H1 (cell line): ENCODE data around the gene MTNR1A. TPM values are rescaled to one million over a fixed set of nuclear protein-coding genes. Genes with fewer than 3 reads are reported as not detected.

Experiments
- CTCF ChIA-PET: fragments of 300-600 bp; sonication (Branson Sonifier 250); formaldehyde crosslinking; loops from one replicate; lab custom pipeline; 2021; ENCODE audit not compliant: partially characterized antibody; lab: Charles Lee
- POLR2A ChIA-PET: fragments of 300-600 bp; sonication (Branson Sonifier 250); formaldehyde crosslinking; loops from one replicate; lab custom pipeline; 2021; ENCODE audit warnings: inconsistent platforms; ENCODE audit not compliant: partially characterized antibody; lab: Charles Lee
- DNase-seq, 2 experiments: peaks; one replicate each; pipeline versions ENCODE4 v3.0.0 to v3.0.0-alpha.2; 2010 to 2022; ENCODE audit warnings: low spot score in 2 of 2, low read depth in 1 of 2, mixed read lengths in 1 of 2
- FAIRE-seq: peaks from 2 replicates; lab custom pipeline; 2011; peaks lifted over from hg19 to GRCh38; lab: Jason Lieb, UNC
- H2AFZ ChIP-seq: 2 replicates; pipeline ENCODE4 v1.8.1; 2012; ENCODE audit warnings: low read length, inconsistent platforms
- H2AK5ac ChIP-seq: 2 replicates; pipeline ENCODE4 v1.6.1; 2013; ENCODE audit warnings: low read depth, low read length
- H2BK120ac ChIP-seq: replicated peaks from 2 replicates; pipeline ENCODE3; 2013; ENCODE audit warnings: low read depth, low read length, inconsistent platforms
- H2BK12ac ChIP-seq: 2 replicates; pipeline ENCODE4 v1.6.1; 2013; ENCODE audit warnings: low read depth, low read length
- H2BK15ac ChIP-seq: 2 replicates; pipeline ENCODE4 v1.6.1; 2013; ENCODE audit warnings: low read length
- H2BK20ac ChIP-seq: 2 replicates; pipeline ENCODE4 v1.6.1; 2013; ENCODE audit warnings: low read length
- H2BK5ac ChIP-seq: 2 replicates; pipeline ENCODE4 v1.6.1; 2013; ENCODE audit warnings: low read depth, low read length
- H3K14ac ChIP-seq: 2 replicates; pipeline ENCODE4 v1.6.1; 2013; ENCODE audit warnings: inconsistent platforms; ENCODE audit not compliant: insufficient read length
- H3K18ac ChIP-seq: 2 replicates; pipeline ENCODE4 v1.6.1; 2013; ENCODE audit warnings: low read length; ENCODE audit errors: extremely low read depth
- H3K23ac ChIP-seq: 2 replicates; pipeline ENCODE4 v1.6.1; 2013; ENCODE audit warnings: inconsistent platforms; ENCODE audit not compliant: insufficient read length
- H3K23me2 ChIP-seq: 2 replicates; pipeline ENCODE4 v1.6.1; 2013; ENCODE audit warnings: low read depth, low read length
- H3K27ac ChIP-seq: 2 replicates; pipeline ENCODE4 v1.6.1; 2011; ENCODE audit warnings: low read depth, low read length, inconsistent platforms
- H3K27me3 ChIP-seq, 4 experiments: replicated peaks in 1 of 4; 1 replicate in 1 of 4; 2 replicates in 3 of 4; pipeline versions ENCODE4 v1.6.1 to v1.8.1; 2011 to 2013; ENCODE audit warnings: low read length in 3 of 4, mild to moderate bottlenecking in 3 of 4, inconsistent platforms in 2 of 4, mixed read lengths in 2 of 4, moderate library complexity in 1 of 4; ENCODE audit not compliant: control insufficient read depth in 3 of 4, insufficient read depth in 3 of 4; ENCODE audit errors: extremely low read depth in 1 of 4
- H3K36me3 ChIP-seq, 4 experiments: 2 replicates each; pipeline versions ENCODE4 v1.6.1 to v1.8.1; 2011 to 2013; ENCODE audit warnings: mild to moderate bottlenecking in 4 of 4, low read length in 3 of 4, moderate library complexity in 2 of 4, control low read depth in 1 of 4, inconsistent platforms in 1 of 4; ENCODE audit not compliant: insufficient read depth in 4 of 4, control insufficient read depth in 2 of 4
- H3K4ac ChIP-seq: replicated peaks from 2 replicates; pipeline ENCODE3; 2013; ENCODE audit warnings: low read length, low read depth, mixed read lengths, inconsistent platforms; ENCODE audit not compliant: insufficient read length
- H3K4me1 ChIP-seq, 4 experiments: replicated peaks in 1 of 4; 1 replicate in 1 of 4; 2 replicates in 3 of 4; pipeline versions ENCODE4 v1.6.1 to v1.8.1; 2011 to 2013; ENCODE audit warnings: low read length in 3 of 4, inconsistent platforms in 2 of 4, mixed read lengths in 1 of 4; ENCODE audit not compliant: insufficient read depth in 4 of 4, control insufficient read depth in 3 of 4
- H3K4me2 ChIP-seq, 2 experiments: 2 replicates each; pipeline versions ENCODE4 v1.6.1 to v1.8.1; 2011 to 2013; ENCODE audit warnings: low read depth in 2 of 2, low read length in 2 of 2, control low read depth in 1 of 2, inconsistent platforms in 1 of 2, mild to moderate bottlenecking in 1 of 2; ENCODE audit not compliant: insufficient read depth in 1 of 2
- H3K4me3 ChIP-seq, 4 experiments: fragments of 200-600, 300-600 bp in 1 of 4; sonication (generic), shearing (Covaris generic), sonication (Bioruptor Twin) in 1 of 4; 2 replicates each; pipeline versions ENCODE4 v1.5.1 to v1.8.1; 2011 to 2016; ENCODE audit warnings: low read length in 4 of 4, low read depth in 3 of 4, control low read depth in 2 of 4, inconsistent platforms in 2 of 4, mild to moderate bottlenecking in 2 of 4, mixed read lengths in 1 of 4, moderate library complexity in 1 of 4; ENCODE audit not compliant: insufficient read depth in 2 of 4; ENCODE audit errors: extremely low read depth in 1 of 4
- H3K56ac ChIP-seq: replicated peaks from 2 replicates; pipeline ENCODE3; 2013; ENCODE audit warnings: low read depth, mild to moderate bottlenecking, mixed read lengths, low read length, inconsistent platforms; ENCODE audit not compliant: insufficient read length
- H3K79me1 ChIP-seq: 2 replicates; pipeline ENCODE4 v1.6.1; 2013; ENCODE audit warnings: low read depth, low read length, control low read depth
- H3K79me2 ChIP-seq, 2 experiments: 2 replicates each; pipeline versions ENCODE4 v1.6.1 to v1.8.1; 2012 to 2013; ENCODE audit warnings: low read length in 2 of 2, mild to moderate bottlenecking in 2 of 2, inconsistent platforms in 1 of 2; ENCODE audit not compliant: insufficient read depth in 2 of 2, control insufficient read depth in 1 of 2
- H3K9ac ChIP-seq, 4 experiments: replicated peaks in 1 of 4; 1 replicate in 1 of 4; 2 replicates in 3 of 4; pipeline versions ENCODE4 v1.6.1 to v1.8.1; 2011 to 2013; ENCODE audit warnings: low read depth in 3 of 4, low read length in 3 of 4, control low read depth in 2 of 4, mild to moderate bottlenecking in 2 of 4, moderate library complexity in 2 of 4, inconsistent platforms in 1 of 4; ENCODE audit errors: extremely low read depth in 1 of 4
- H3K9me3 ChIP-seq, 2 experiments: 2 replicates each; pipeline versions ENCODE4 v1.6.1 to v1.8.1; 2012 to 2013; ENCODE audit warnings: mild to moderate bottlenecking in 2 of 2, moderate library complexity in 2 of 2, control low read depth in 1 of 2, inconsistent platforms in 1 of 2, low read depth in 1 of 2, low read length in 1 of 2, mixed read lengths in 1 of 2; ENCODE audit not compliant: insufficient read depth in 2 of 2
- H4K20me1 ChIP-seq, 2 experiments: replicated peaks in 1 of 2; 2 replicates each; pipeline versions ENCODE3 to v1.8.1; 2011 to 2013; ENCODE audit warnings: inconsistent platforms in 2 of 2, low read length in 2 of 2, mild to moderate bottlenecking in 1 of 2; ENCODE audit not compliant: insufficient read depth in 2 of 2, control insufficient read depth in 1 of 2
- H4K5ac ChIP-seq: 2 replicates; pipeline ENCODE4 v1.6.1; 2013; ENCODE audit warnings: low read length, low read depth, mixed read lengths, inconsistent platforms; ENCODE audit not compliant: insufficient read length
- H4K8ac ChIP-seq: 2 replicates; pipeline ENCODE4 v1.8.0; 2013; ENCODE audit warnings: mild to moderate bottlenecking, moderate library complexity, low read length, inconsistent platforms; ENCODE audit not compliant: insufficient read depth; ENCODE audit errors: extremely low read depth
- H4K91ac ChIP-seq: replicated peaks from 2 replicates; pipeline ENCODE3; 2013; ENCODE audit warnings: low read length, mixed read lengths, inconsistent platforms; ENCODE audit not compliant: insufficient read length
- BACH1 ChIP-seq: IDR thresholded peaks from 2 replicates; pipeline ENCODE4 v1.6.1; 2012; ENCODE audit warnings: low read length, improper control_type of control experiment
- BRCA1 ChIP-seq: IDR thresholded peaks from 2 replicates; pipeline ENCODE4 v1.6.1; 2012; ENCODE audit warnings: low read depth, low read length, improper control_type of control experiment
- ZNF274 ChIP-seq: IDR thresholded peaks from 2 replicates; pipeline ENCODE4 v1.7.0; 2012; ENCODE audit warnings: low read length, borderline replicate concordance; ENCODE audit errors: extremely low read depth
- WGBS, 2 experiments: shearing (Covaris generic) in 1 of 2; methylation state at CpG; one replicate each; pipeline versions ENCODE4 v1.1.6 to v1.1.7; 2013 to 2015; ENCODE audit warnings: low lambda C conversion rate in 2 of 2, mixed read lengths in 2 of 2, inconsistent platforms in 1 of 2, low coverage in 1 of 2, missing lambda C conversion rate in 1 of 2; ENCODE audit not compliant: insufficient replicate concordance in 2 of 2, insufficient coverage in 1 of 2, insufficient read length in 1 of 2; ENCODE audit errors: extremely low coverage in 1 of 2, missing lambda C conversion rate in 1 of 2; 5-methylcytosine and 5-hydroxymethylcytosine counted together
- polyA plus RNA-seq, 7 experiments: library from polyadenylated mRNA; depleted of rRNA in 3 of 7; stranded (reverse) in 5 of 7; unstranded in 2 of 7; fragments of >200 nt in 5 of 7; fragments of 200-250 nt in 2 of 7; gene quantifications; 1 replicate in 5 of 7; 2 replicates in 1 of 7; 4 replicates in 1 of 7; pipeline versions ENCODE4 v1.2.1 to v1.2.3, GENCODE V29; 2011 to 2013; ENCODE audit warnings: missing spikeins in 2 of 7, mixed read lengths in 2 of 7
- total RNA-seq: library from RNA; stranded (reverse); fragmentation: NEBNext Ultra II Directional; extraction: Animal tissue kit (Norgen Biotek cat#: 25700); gene quantifications from 2 replicates; pipeline ENCODE4 v1.2.1, GENCODE V29; 2021

The MTNR1A gene
- total and polyA plus RNA-seq, 2 of the 8 experiments (the other 6 are each of a cell fraction or from before 2014, with no cell fraction given): 0.45 to 1.0 TPM

DNA sequence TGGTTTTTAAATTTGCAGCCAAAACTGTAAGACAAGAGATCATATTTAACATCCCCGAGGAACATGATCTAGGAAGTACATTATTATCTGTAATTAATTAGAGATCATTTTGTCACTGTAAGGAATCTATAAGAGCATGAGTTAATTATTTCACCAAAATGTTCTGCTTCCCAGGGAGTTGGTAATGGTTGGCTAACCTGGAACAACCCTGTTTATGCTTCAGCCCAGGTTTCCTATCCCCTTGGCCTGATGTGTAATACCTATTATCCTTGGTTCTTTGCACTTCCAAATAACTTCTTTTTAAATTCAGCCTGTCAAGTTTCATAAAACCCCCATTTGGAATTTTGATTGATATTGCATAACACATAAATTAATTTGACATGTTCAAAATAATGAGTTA, 6.4 kb upstream of the MTNR1A start:
- Histone ChIP-seq H3K14ac (no peak overlapping the region), H3K23me2 (no peaks in the 10 kb centered on the region), H3K4ac (no peak overlapping the region), H3K18ac (no peak overlapping the region), H2AK5ac (no peak overlapping the region), H4K8ac (no peak overlapping the region), H3K9me3 (no peaks in the 10 kb centered on the region), H3K4me3 (no peak overlapping the region), H3K9ac (no peak overlapping the region), H4K91ac (no peak overlapping the region), H2BK15ac (no peak overlapping the region), H2BK5ac (no peak overlapping the region), H3K4me1 (no peaks in the 10 kb centered on the region), H2BK12ac (no peak overlapping the region), H2BK20ac (no peak overlapping the region), H2BK120ac (no peak overlapping the region), H3K79me2 (no peaks in the 10 kb centered on the region), H3K27ac (no peak overlapping the region), H4K5ac (no peak overlapping the region), H3K23ac (no peak overlapping the region), H2AFZ (no peak overlapping the region), H4K20me1 (no peaks in the 10 kb centered on the region), H3K27me3 (peaks cover 0 to 1% (median 0%) of the 10 kb centered on the region in 4 experiments; a peak in 1 of 7 replicates), H3K36me3 (no peaks in the 10 kb centered on the region), H3K79me1 (no peaks in the 10 kb centered on the region), H3K56ac (no peak overlapping the region), H3K4me2 (no peak overlapping the region)
- TF ChIP-seq BACH1: no peak
- TF ChIP-seq BRCA1: no peak
- no peak for TF ChIP-seq ZNF274
- CTCF ChIA-PET: interaction anchor here (0.9 to 1.3 kb wide), 3 partner anchors 12 to 27 kb away, joined by 3 to 6 read pairs (median 3); no protein-coding TSS in a partner anchor
- FAIRE-seq (no peak), DNase-seq (no peak)
- POLR2A ChIA-PET: no interaction called here
- 90% methylated on average over 1 of the region's 1 CpG; no CpG with 5 or more reads in 1 of the 2 experiments for WGBS, 2 experiments
